Frontal cortex (tissue), 4 donors: ENCODE data around the gene TXNRD2. TPM values are rescaled to one million over a fixed set of nuclear protein-coding genes. Genes with fewer than 3 reads are reported as not detected.
"Not testable (repeated sequence)": the region's sequence is repeated elsewhere in the genome, so short reads cannot be mapped to it uniquely, and the experiment has no call there.

Experiments used
- DNase-seq, 2 donors: peaks; one replicate each; pipeline ENCODE4 v3.0.0; 2012; ENCODE audit warnings: low spot score in 2 of 2
- FAIRE-seq: peaks from 2 replicates; lab custom pipeline; 2012; peaks lifted over from hg19 to GRCh38; lab: Jason Lieb, UNC
- total RNA-seq: library from RNA; depleted of rRNA; stranded (reverse); fragments of >200 nt; gene quantifications from one replicate; pipeline ENCODE4 v1.2.3, GENCODE V29; 2014
- donor health status: control.
- donor health status: control.
- donor health status: control.

The TXNRD2 gene
- total RNA-seq, 1 donor from 2014 or later = 15.5 TPM

- FAIRE-seq (no peak), DNase-seq (no peak)
Observed at GRCh38 chr22:19841641-19842392, 99.8 kb downstream of the TXNRD2 start.

GRCh38 chr22:19840955-19841640 lies 100.5 kb downstream of the TXNRD2 start:
- no peak for DNase-seq
- FAIRE-seq = no peak

- FAIRE-seq = no peak
Observed at GRCh38 chr22:19840059-19840458, 101.6 kb downstream of the TXNRD2 start.

GRCh38 chr22:19837915-19838314 lies 103.7 kb downstream of the TXNRD2 start:
- DNase-seq = no peak
- no peak for FAIRE-seq

More at GRCh38 chr22:19840059-19840458, 101.6 kb downstream of the TXNRD2 start:
- DNase-seq = no peak

- no peak for FAIRE-seq
- no peak for DNase-seq
Observed at GRCh38 chr22:19836512-19836911, 105.1 kb downstream of the TXNRD2 start.

- DNase-seq (no peak), FAIRE-seq (no peak)
Observed at GRCh38 chr22:19834599-19834998, 107.0 kb downstream of the TXNRD2 start.

GRCh38 chr22:19833327-19833726 lies 108.3 kb downstream of the TXNRD2 start:
- not testable (repeated sequence) for DNase-seq, FAIRE-seq

- DNase-seq (no peak), FAIRE-seq (no peak)
Observed at GRCh38 chr22:19832476-19833108, 109.0 kb downstream of the TXNRD2 start.

- FAIRE-seq, DNase-seq: not testable (repeated sequence)
Observed at GRCh38 chr22:19831979-19832378, 109.6 kb downstream of the TXNRD2 start.

- no peak for FAIRE-seq
- no peak for DNase-seq
Observed at GRCh38 chr22:19831016-19831415, 110.6 kb downstream of the TXNRD2 start.

GRCh38 chr22:19828035-19828401 lies 113.6 kb downstream of the TXNRD2 start:
- DNase-seq = no peak
- FAIRE-seq = no peak

GRCh38 chr22:19827341-19828034 lies 114.1 kb downstream of the TXNRD2 start:
- DNase-seq = no peak
- no peak for FAIRE-seq

- DNase-seq (no peak), FAIRE-seq (no peak)
Observed at GRCh38 chr22:19826619-19826950, 115.0 kb downstream of the TXNRD2 start.

- no peak for FAIRE-seq
- no peak for DNase-seq
Observed at GRCh38 chr22:19825904-19826618, 115.6 kb downstream of the TXNRD2 start.

Other genes starting within 250 kb of the TXNRD2 start
- 132 TPM for gene SEPTIN5, start 227.3 kb downstream of the TXNRD2 start, total RNA-seq
- 24.1 TPM for gene GP1BB, start 218.3 kb downstream of the TXNRD2 start, total RNA-seq
- not detected for gene TBX1, start 181.0 kb downstream of the TXNRD2 start, total RNA-seq
- 2.9 TPM for gene GNB1L, start 86.9 kb downstream of the TXNRD2 start, total RNA-seq
- gene RTL10, start 86.9 kb downstream of the TXNRD2 start, total RNA-seq = 13.0 TPM
- 26.5 TPM for gene COMT, start within 50 bp of the TXNRD2 start, total RNA-seq
- 52.6 TPM for gene ARVCF, start 75.0 kb upstream of the TXNRD2 start, total RNA-seq
- 8.2 TPM for gene TANGO2, start 79.3 kb upstream of the TXNRD2 start, total RNA-seq
- gene DGCR8, start 138.4 kb upstream of the TXNRD2 start, total RNA-seq = 42.8 TPM
- gene RANBP1, start 174.3 kb upstream of the TXNRD2 start, total RNA-seq = 182 TPM
- gene TRMT2A, start 175.4 kb upstream of the TXNRD2 start, total RNA-seq = 28.9 TPM
- gene ZDHHC8, start 190.0 kb upstream of the TXNRD2 start, total RNA-seq = 2.9 TPM
- gene CCDC188, start 209.2 kb upstream of the TXNRD2 start, total RNA-seq = 0.82 TPM